HEK293 (cell line): Measurements from ENCODE around the gene AGRN.

Experiments used
- CTCF ChIP-seq: fragments of 450-650 bp; formaldehyde crosslinking; IDR thresholded peaks from 2 replicates; pipeline ENCODE4 v1.5.1; 2016; ENCODE audit warnings: missing biosample characterization, missing genetic modification characterization
- ZNF274 ChIP-seq, 2 experiments: fragments of 200-500 bp in 1 of 2; fragments of 450-650 bp in 1 of 2; sonication (Bioruptor generic) in 1 of 2; formaldehyde crosslinking in 1 of 2; IDR thresholded peaks; 2 replicates each; pipeline versions ENCODE4 v1.5.1 to v1.6.1; 2014 to 2016; ENCODE audit warnings: borderline replicate concordance in 1 of 2, inconsistent platforms in 1 of 2, low read length in 1 of 2, missing biosample characterization in 1 of 2, missing genetic modification characterization in 1 of 2
- ZNF561 ChIP-seq: fragments of 450-650 bp; IDR thresholded peaks from 2 replicates; pipeline ENCODE4 v1.5.1; 2018; ENCODE audit warnings: missing biosample characterization, missing genetic modification characterization, borderline replicate concordance
- ZNF704 ChIP-seq: fragments of 450-650 bp; formaldehyde crosslinking; IDR thresholded peaks from 2 replicates; pipeline ENCODE4 v1.5.1; 2016; ENCODE audit warnings: missing biosample characterization, missing genetic modification characterization
- ZSCAN4 ChIP-seq: fragments of 450-650 bp; formaldehyde crosslinking; IDR thresholded peaks from 2 replicates; pipeline ENCODE4 v1.5.1; 2017; ENCODE audit warnings: missing biosample characterization, missing genetic modification characterization

- TF ChIP-seq ZNF274 (IDR thresholded peaks at IDR 0.05; ENCODE audit: low read length) (no peak), ZNF274 (tag by site-specific recombination; IDR thresholded peaks at IDR 0.05; ENCODE audit: borderline replicate concordance) (no peak), CTCF (no peak), ZNF561 (tag by site-specific recombination) (no peak), ZSCAN4 (tag by site-specific recombination) (no peak), ZNF704 (tag by site-specific recombination) (no peak)
These were observed 23.5 kb downstream of the AGRN start for GRCh38 chr1:1043411-1043810.
